DOHH2 (cell line): Measurements from ENCODE around the gene SLC2A4.

Experiments used
- H3F3A ChIP-seq: fragments of 200-600 bp; sonication (generic), shearing (Covaris generic); 2 replicates; pipeline ENCODE4 v1.6.0; 2016; ENCODE audit warnings: antibody characterized with exemption, mild to moderate bottlenecking; ENCODE audit not compliant: control insufficient read depth, insufficient read depth
- H3K27ac ChIP-seq: fragments of 200-600 bp; sonication (generic); 2 replicates; pipeline ENCODE4 v1.5.1; 2014; ENCODE audit warnings: low read depth, mild to moderate bottlenecking, low read length, moderate library complexity
- H3K27me3 ChIP-seq: fragments of 200-600 bp; sonication (generic); 2 replicates; pipeline ENCODE4 v1.6.1; 2014; ENCODE audit warnings: mild to moderate bottlenecking, low read length, mixed read lengths; ENCODE audit not compliant: control insufficient read depth
- H3K36me3 ChIP-seq: fragments of 200-600 bp; sonication (generic); 2 replicates; pipeline ENCODE4 v1.6.1; 2014; ENCODE audit warnings: mild to moderate bottlenecking, low read length, moderate library complexity, mixed read lengths; ENCODE audit not compliant: control insufficient read depth
- H3K4me1 ChIP-seq: fragments of 200-600 bp; sonication (generic); 2 replicates; pipeline ENCODE4 v1.6.1; 2014; ENCODE audit warnings: mild to moderate bottlenecking, low read length, mixed read lengths; ENCODE audit not compliant: control insufficient read depth
- H3K4me2 ChIP-seq: fragments of 200-600 bp; sonication (generic); 2 replicates; pipeline ENCODE4 v1.6.0; 2014; ENCODE audit warnings: mild to moderate bottlenecking, low read length, moderate library complexity
- H3K4me3 ChIP-seq: fragments of 200-600 bp; sonication (generic); 2 replicates; pipeline ENCODE4 v1.5.1; 2014; ENCODE audit warnings: mild to moderate bottlenecking, low read length, mixed read lengths
- H3K79me2 ChIP-seq: fragments of 200-600 bp; sonication (generic); 2 replicates; pipeline ENCODE4 v1.6.1; 2014; ENCODE audit warnings: mild to moderate bottlenecking, low read length, mixed read lengths; ENCODE audit not compliant: control insufficient read depth
- H3K9me2 ChIP-seq: fragments of 200-600 bp; sonication (generic); replicated peaks from 2 replicates; pipeline ENCODE4 v1.6.1; 2014; ENCODE audit warnings: mild to moderate bottlenecking, low read length, mixed read lengths; ENCODE audit not compliant: control insufficient read depth
- H3K9me3 ChIP-seq: fragments of 200-600 bp; sonication (generic); 2 replicates; pipeline ENCODE4 v1.6.1; 2014; ENCODE audit warnings: antibody characterized with exemption, low read length, mixed read lengths; ENCODE audit not compliant: control insufficient read depth, insufficient read depth
- H4K20me1 ChIP-seq: fragments of 200-600 bp; sonication (generic); 2 replicates; pipeline ENCODE4 v1.6.0; 2014; ENCODE audit warnings: low read depth, mild to moderate bottlenecking, antibody characterized with exemption, low read length, moderate library complexity; ENCODE audit not compliant: control insufficient read depth, insufficient read depth
- EZH2phosphoT487 ChIP-seq: fragments of 200-600 bp; sonication (generic); IDR thresholded peaks from 2 replicates; pipeline ENCODE4 v1.6.1; 2017; ENCODE audit warnings: borderline replicate concordance, mild to moderate bottlenecking, antibody characterized with exemption, low read length, moderate library complexity, mixed read lengths
- TF ChIP-seq, protein P1 (sequence below): fragments of 200-600 bp; sonication (generic); IDR thresholded peaks from one replicate; pipeline ENCODE4 v1.5.1; 2014; ENCODE audit warnings: antibody characterized with exemption, mild to moderate bottlenecking, low read depth, low read length; ENCODE audit not compliant: poor library complexity, severe bottlenecking

SLC2A4 gene

DNA sequence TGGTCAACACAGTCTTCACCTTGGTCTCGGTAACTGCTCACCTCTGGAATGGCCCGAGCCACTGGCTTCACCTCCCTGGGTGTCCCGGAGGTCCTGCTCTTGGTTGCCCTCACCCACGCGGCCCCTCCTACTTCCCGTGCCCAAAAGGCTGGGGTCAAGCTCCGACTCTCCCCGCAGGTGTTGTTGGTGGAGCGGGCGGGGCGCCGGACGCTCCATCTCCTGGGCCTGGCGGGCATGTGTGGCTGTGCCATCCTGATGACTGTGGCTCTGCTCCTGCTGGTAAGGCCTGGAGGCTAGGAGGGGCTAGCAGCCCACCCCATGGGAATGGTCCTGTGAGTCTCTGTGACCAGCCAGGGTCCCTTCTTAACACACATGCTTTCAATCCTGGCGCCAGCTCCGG is 3.4 kb downstream of the SLC2A4 start:
- Histone ChIP-seq H3K4me2 (no peak overlapping the region), H3K9me2 (no peaks in the 10 kb centered on the region), H3K4me1 (peaks cover 31% of the 10 kb centered on the region), H3K27ac (no peak overlapping the region), H3K4me3 (no peak overlapping the region), H3F3A (peaks cover 3% of the 10 kb centered on the region; the same call in 1 of the 2 replicates), H3K36me3 (no peaks in the 10 kb centered on the region), H4K20me1 (no peaks in the 10 kb centered on the region), H3K9me3 (no peaks in the 10 kb centered on the region), H3K79me2 (no peaks in the 10 kb centered on the region), H3K27me3 (peaks cover 51% of the 10 kb centered on the region)
- TF ChIP-seq, protein P1, sequence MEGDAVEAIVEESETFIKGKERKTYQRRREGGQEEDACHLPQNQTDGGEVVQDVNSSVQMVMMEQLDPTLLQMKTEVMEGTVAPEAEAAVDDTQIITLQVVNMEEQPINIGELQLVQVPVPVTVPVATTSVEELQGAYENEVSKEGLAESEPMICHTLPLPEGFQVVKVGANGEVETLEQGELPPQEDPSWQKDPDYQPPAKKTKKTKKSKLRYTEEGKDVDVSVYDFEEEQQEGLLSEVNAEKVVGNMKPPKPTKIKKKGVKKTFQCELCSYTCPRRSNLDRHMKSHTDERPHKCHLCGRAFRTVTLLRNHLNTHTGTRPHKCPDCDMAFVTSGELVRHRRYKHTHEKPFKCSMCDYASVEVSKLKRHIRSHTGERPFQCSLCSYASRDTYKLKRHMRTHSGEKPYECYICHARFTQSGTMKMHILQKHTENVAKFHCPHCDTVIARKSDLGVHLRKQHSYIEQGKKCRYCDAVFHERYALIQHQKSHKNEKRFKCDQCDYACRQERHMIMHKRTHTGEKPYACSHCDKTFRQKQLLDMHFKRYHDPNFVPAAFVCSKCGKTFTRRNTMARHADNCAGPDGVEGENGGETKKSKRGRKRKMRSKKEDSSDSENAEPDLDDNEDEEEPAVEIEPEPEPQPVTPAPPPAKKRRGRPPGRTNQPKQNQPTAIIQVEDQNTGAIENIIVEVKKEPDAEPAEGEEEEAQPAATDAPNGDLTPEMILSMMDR = no peak
- TF ChIP-seq EZH2phosphoT487 = no peak

GRCh38 chr17:7285679-7286078 is 4.2 kb downstream of the SLC2A4 start:
- Histone ChIP-seq H3K36me3 (no peaks in the 10 kb centered on the region), H3K4me3 (no peak overlapping the region), H4K20me1 (no peaks in the 10 kb centered on the region), H3K4me1 (peaks cover 23% of the 10 kb centered on the region), H3K27me3 (peaks cover 53% of the 10 kb centered on the region), H3F3A (peaks cover 3% of the 10 kb centered on the region; the same call in 1 of the 2 replicates), H3K79me2 (no peaks in the 10 kb centered on the region), H3K9me3 (no peaks in the 10 kb centered on the region), H3K4me2 (no peak overlapping the region), H3K27ac (no peak overlapping the region), H3K9me2 (no peaks in the 10 kb centered on the region)
- TF ChIP-seq, protein P1 = no peak
- no peak for TF ChIP-seq EZH2phosphoT487

- H3K27ac ChIP-seq = no peak overlapping the region
- peaks cover 71% of the 10 kb centered on the region for H3K27me3 ChIP-seq
- H3K4me3 ChIP-seq = no peak overlapping the region
- H3K36me3 ChIP-seq = no peaks in the 10 kb centered on the region
- H3K9me2 ChIP-seq = no peaks in the 10 kb centered on the region
- H3K4me2 ChIP-seq = no peak overlapping the region
- H3K9me3 ChIP-seq = no peaks in the 10 kb centered on the region
- TF ChIP-seq, protein P1 = no peak
- no peak for TF ChIP-seq EZH2phosphoT487
- H3K4me1 ChIP-seq = peaks cover 4% of the 10 kb centered on the region; the same call in 1 of the 2 replicates
- 0 out of 2 replicates have a peak, but pooled peaks cover 2% of the 10 kb centered on the region for H3F3A ChIP-seq
- no peaks in the 10 kb centered on the region for H3K79me2 ChIP-seq
- no peaks in the 10 kb centered on the region for H4K20me1 ChIP-seq
These were observed 7.9 kb downstream of the SLC2A4 start for GRCh38 chr17:7289256-7290032.
